Adrenal gland (tissue), 12 donors: ENCODE measurements around the gene SELPLG. TPM values are rescaled to one million over a fixed set of nuclear protein-coding genes. Genes with fewer than 3 reads are reported as not detected.

ENCODE experiments used
- DNase-seq, 7 donors: peaks; one replicate each; pipeline ENCODE4 v3.0.0-alpha.2; 2019 to 2020
- H3K27ac ChIP-seq, 5 donors: fragments of 200-600 bp; sonication (generic) in 4 of 5; 1 replicate in 3 of 5; 2 replicates in 2 of 5; pipeline versions ENCODE4 v1.5.1 to v1.8.0; 2016 to 2020; ENCODE audit warnings: mild to moderate bottlenecking in 1 of 5
- H3K27me3 ChIP-seq: fragments of 200-600 bp; 2 replicates; pipeline ENCODE4 v1.8.0; 2021
- H3K36me3 ChIP-seq, 2 donors: fragments of 200-600 bp; replicated peaks in 1 of 2; 1 replicate in 1 of 2; 2 replicates in 1 of 2; pipeline versions ENCODE4 v1.5.1 to v1.8.0; 2018 to 2022
- H3K4me1 ChIP-seq, 2 donors: fragments of 200-600 bp; replicated peaks in 1 of 2; 1 replicate in 1 of 2; 2 replicates in 1 of 2; pipeline versions ENCODE4 v1.5.1 to v1.8.0; 2018 to 2021
- H3K4me3 ChIP-seq, 4 donors: fragments of 200-600 bp; sonication (generic) in 3 of 4; one replicate each; pipeline ENCODE4 v1.5.1; 2016 to 2018
- H3K9me3 ChIP-seq, 3 donors: fragments of 200-600 bp; sonication (generic) in 1 of 3; replicated peaks in 1 of 3; 1 replicate in 2 of 3; 2 replicates in 1 of 3; pipeline versions ENCODE4 v1.5.1 to v1.8.0; 2016 to 2021
- POLR2A ChIP-seq, 2 donors: fragments of 450-650 bp; IDR thresholded peaks; one replicate each; pipeline ENCODE4 v1.6.1; 2017; ENCODE audit warnings: antibody characterized with exemption in 2 of 2, mild to moderate bottlenecking in 2 of 2, moderate library complexity in 1 of 2
- WGBS, 4 donors: extraction: QIAGEN DNeasy Blood & Tissue Kit in 2 of 4; methylation state at CpG; one replicate each; pipeline versions ENCODE4 v1.1.5 to v1.1.7; 2013 to 2017; 5-methylcytosine and 5-hydroxymethylcytosine counted together
- intact Hi-C, 2 donors: fragments of 100-400 bp; cut with DNase I; formaldehyde crosslinking; loops; one replicate each; pipeline versions ENCODE4 v1.14.1 to v1.15.0; 2022 to 2023
- polyA plus RNA-seq, 3 donors: library from polyadenylated mRNA; stranded (reverse); fragments of 200-250 nt in 2 of 3; fragments of 350-450 nt in 1 of 3; fragmentation: Illumina TruSeq in 1 of 3; extraction: RNeasy Lipid Tissue Mini Kit (QIAGEN cat#74804) in 1 of 3; gene quantifications; one replicate each; pipeline ENCODE4 v1.2.3, GENCODE V29; 2013 to 2014
- total RNA-seq, 9 donors: library from RNA; depleted of rRNA in 4 of 9; stranded (reverse); fragments of >200 nt in 4 of 9; fragments of 120-200 nt in 1 of 9; fragmentation: NEBNext Ultra II Directional in 1 of 9; extraction: Animal tissue kit (Norgen Biotek cat#: 25700) in 1 of 9; gene quantifications; one replicate each; pipeline versions ENCODE4 v1.1.0 to v1.2.4, GENCODE V29; 2013 to 2023
- TF ChIP-seq, protein P1 (sequence below), 6 experiments: fragments of 450-650 bp in 4 of 6; fragments of 200-600 bp in 2 of 6; sonication (generic) in 1 of 6; IDR thresholded peaks; 1 replicate in 5 of 6; 2 replicates in 1 of 6; pipeline versions ENCODE4 v1.5.1 to v1.8.0; 2016 to 2021; ENCODE audit warnings: antibody characterized with exemption in 6 of 6, mild to moderate bottlenecking in 2 of 6, moderate library complexity in 1 of 6
- donor health status: healthy with polysubstance abuse.
- donor health status: Bipolar disorder and iron deficiency.
- donor health status: DM: yes; HTN: yes; CAD: no.
- donor health status: DM: no; HTN: no; CAD: no.
- donor health status: DM: no; HTN: no; CAD: no.
- donor health status: DM: yes; HTN: yes; CAD: no.

SELPLG gene
- total and polyA plus RNA-seq, 12 donors, result 1.5 to 46.1 (median 14.3) TPM

DNA sequence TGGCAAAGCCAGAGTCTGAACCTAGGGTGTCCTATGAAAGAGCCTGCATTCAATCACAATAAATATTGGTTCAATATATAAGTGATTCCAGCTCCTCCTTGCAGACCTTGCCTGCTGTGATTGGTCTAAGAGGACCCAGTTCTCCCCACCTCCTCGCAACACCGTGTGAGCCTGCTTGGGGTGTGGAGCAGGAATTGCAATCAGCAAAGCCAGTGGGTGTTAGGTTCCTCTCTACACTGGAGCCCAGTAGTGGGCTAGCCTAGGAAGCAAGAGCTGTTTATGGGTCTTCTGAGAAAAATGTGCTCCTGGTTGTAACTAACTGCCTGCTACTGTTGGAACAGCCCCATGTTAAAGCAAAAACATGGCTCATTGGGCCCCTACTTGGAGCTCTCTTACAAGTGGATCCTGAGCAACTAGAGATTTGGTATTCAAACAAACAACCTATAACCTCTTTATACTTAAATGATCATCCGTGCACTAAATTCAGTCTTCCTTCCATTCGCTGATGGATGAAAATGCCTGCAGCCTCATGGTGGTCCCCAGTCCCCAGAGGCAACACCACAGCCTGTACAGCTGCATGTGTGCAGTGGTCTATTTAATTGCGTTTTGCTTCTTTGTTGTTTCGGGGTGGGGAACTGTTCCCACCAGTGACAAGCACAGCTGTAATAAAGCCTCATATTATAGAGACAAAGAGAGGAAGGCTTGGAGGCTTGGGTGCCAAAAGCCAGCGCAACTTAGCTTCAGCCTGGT lies 3.7 kb upstream of the SELPLG start:
- H3K27ac ChIP-seq, result no peak overlapping the region
- no peak for DNase-seq
- H3K27me3 ChIP-seq, result no peaks in the 10 kb centered on the region
- TF ChIP-seq POLR2A (IDR thresholded peaks at IDR 0.05), result no peak
- TF ChIP-seq, protein P1, sequence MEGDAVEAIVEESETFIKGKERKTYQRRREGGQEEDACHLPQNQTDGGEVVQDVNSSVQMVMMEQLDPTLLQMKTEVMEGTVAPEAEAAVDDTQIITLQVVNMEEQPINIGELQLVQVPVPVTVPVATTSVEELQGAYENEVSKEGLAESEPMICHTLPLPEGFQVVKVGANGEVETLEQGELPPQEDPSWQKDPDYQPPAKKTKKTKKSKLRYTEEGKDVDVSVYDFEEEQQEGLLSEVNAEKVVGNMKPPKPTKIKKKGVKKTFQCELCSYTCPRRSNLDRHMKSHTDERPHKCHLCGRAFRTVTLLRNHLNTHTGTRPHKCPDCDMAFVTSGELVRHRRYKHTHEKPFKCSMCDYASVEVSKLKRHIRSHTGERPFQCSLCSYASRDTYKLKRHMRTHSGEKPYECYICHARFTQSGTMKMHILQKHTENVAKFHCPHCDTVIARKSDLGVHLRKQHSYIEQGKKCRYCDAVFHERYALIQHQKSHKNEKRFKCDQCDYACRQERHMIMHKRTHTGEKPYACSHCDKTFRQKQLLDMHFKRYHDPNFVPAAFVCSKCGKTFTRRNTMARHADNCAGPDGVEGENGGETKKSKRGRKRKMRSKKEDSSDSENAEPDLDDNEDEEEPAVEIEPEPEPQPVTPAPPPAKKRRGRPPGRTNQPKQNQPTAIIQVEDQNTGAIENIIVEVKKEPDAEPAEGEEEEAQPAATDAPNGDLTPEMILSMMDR (IDR thresholded peaks at IDR 0.05), result no peak
- H3K4me3 ChIP-seq, result no peak overlapping the region
- intact Hi-C loops, result no loop called here
- H3K4me1 ChIP-seq, result peaks cover 0 to 31% of the 10 kb centered on the region in 2 donors
- no peaks in the 10 kb centered on the region for H3K9me3 ChIP-seq
- 69 to 74% (median 73%) methylated on average over 5 to 7 of the region's 7 CpGs for WGBS, 4 donors
- no peaks in the 10 kb centered on the region for H3K36me3 ChIP-seq

DNA sequence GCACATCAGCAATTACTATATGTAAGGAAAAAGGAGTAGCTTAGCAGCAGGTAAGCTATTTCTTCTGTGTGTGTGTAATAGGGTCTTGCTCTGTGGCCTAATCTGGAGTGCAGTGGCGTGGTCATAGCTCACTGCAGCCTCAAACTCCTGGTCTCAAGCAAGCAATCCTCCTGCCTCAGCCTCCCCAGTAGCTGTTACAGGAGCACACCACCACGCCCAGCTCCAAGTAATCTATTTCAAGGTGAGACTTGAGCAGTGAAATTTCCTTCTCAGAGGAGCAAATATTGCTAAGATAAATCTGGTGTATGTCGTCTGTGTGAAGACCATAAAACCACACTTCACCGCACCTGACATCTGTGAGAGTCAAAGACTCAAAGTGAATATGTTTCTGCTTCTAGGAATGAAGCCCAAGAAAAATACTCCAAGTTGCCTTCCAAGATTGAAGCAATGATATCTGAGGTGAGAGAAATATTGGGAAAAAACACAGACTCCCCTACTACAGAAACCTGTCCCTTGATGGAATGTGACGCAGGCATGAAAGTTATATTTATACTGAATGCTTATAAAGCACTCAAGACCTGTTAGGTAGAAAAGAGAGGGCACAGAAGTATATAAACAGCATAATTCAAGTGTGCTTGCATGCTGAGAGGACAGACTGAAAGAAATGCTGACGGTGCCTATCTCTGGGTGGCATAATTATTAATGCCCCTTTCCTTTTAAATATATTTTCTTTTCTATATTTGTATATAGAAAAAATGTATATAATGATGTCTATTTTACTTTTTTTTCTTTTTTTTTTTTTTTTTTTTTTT lies 2.5 kb upstream of the SELPLG start:
- no peaks in the 10 kb centered on the region for H3K9me3 ChIP-seq
- no peak for DNase-seq
- intact Hi-C loops, result no loop called here
- no peak overlapping the region for H3K4me3 ChIP-seq
- no peak overlapping the region for H3K27ac ChIP-seq
- WGBS, 4 donors, result 73 to 82% (median 78%) methylated on average over 6 of the region's 6 CpGs
- H3K36me3 ChIP-seq, result no peaks in the 10 kb centered on the region
- no peaks in the 10 kb centered on the region for H3K27me3 ChIP-seq
- peaks cover 0 to 25% of the 10 kb centered on the region in 2 donors for H3K4me1 ChIP-seq
- TF ChIP-seq, protein P1 (IDR thresholded peaks at IDR 0.05), result no peak
- TF ChIP-seq POLR2A (IDR thresholded peaks at IDR 0.05), result no peak

DNA sequence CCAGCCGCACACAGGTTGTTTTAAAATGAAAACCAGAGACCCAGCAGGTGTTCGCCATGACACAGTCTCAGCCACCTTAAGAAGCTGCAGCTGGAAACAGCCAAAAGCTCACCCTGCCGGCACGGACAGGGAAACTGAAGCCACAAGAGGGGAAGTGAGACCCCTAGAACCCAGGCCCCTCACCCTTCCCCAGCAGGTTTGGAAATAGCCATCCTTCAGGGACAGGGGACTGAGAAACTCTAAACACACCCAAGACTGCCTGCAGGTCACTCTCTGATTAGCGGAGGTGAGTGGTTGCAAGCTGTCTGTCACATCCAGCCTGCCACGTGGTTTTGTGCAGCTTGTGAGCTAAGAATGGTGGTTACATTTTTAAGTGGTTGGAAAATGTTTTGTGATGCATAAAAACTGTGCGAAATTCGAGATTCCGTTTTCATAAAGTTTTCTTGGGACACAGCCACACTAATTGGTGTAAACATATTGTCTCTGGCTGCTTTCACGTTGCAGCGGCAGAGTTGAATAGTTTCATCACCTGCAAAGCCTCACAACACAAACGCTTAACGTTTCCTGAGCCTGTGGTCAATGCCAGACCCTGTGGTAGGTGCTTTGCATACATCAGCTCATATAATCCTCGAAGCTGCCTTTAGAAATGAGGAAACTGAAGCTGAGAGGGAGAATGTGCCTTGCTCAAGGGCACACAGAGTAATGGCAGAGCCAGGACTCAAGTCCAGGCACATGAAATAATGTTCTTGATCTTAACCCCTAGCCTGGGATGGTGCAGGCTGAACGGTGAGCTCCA lies 1.7 kb upstream of the SELPLG start:
- TF ChIP-seq, protein P1 (IDR thresholded peaks at IDR 0.05), result no peak
- no peak for TF ChIP-seq POLR2A (IDR thresholded peaks at IDR 0.05)
- H3K4me1 ChIP-seq, result peaks cover 0 to 26% of the 10 kb centered on the region in 2 donors
- intact Hi-C loops, result no loop called here
- no peak for DNase-seq
- 40 to 52% (median 49%) methylated on average over 12 to 15 of the region's 15 CpGs for WGBS, 4 donors
- H3K4me3 ChIP-seq, result no peak overlapping the region
- H3K27me3 ChIP-seq, result no peaks in the 10 kb centered on the region
- H3K36me3 ChIP-seq, result no peaks in the 10 kb centered on the region
- H3K27ac ChIP-seq, result peak overlapping the region in 1 of 5 donors; percentile 15
- H3K9me3 ChIP-seq, result no peaks in the 10 kb centered on the region

DNA sequence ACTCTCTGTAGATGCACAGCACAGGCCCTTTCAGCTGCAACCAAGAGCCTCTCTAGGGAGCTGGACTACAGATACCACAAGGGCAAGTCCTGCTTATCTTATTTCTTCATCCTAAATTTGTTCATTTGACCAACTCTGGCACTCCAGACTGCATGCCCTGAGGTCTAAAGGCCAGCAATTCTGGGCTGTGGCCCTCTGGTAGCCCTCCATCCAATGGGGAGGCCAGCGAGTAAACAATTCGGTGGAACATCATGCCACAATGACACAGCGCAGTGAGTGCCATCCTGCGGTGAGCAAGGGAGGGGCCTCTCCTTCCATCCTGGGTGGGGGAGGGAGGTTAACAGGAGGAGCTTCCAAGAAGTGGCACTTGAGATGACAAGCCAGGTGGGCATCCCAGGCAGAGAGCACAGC lies 652 bp upstream of the SELPLG start:
- DNase-seq, result no peak
- TF ChIP-seq POLR2A (IDR thresholded peaks at IDR 0.05), result no peak
- TF ChIP-seq, protein P1 (IDR thresholded peaks at IDR 0.05), result no peak
- H3K36me3 ChIP-seq, result no peaks in the 10 kb centered on the region
- peak overlapping the region in 2 of 5 donors; percentile 24 to 57 for H3K27ac ChIP-seq
- intact Hi-C loops, result no loop called here
- no peaks in the 10 kb centered on the region for H3K27me3 ChIP-seq
- WGBS, 4 donors, result 47 to 66% (median 60%) methylated on average over 4 of the region's 4 CpGs
- peaks cover 0 to 36% of the 10 kb centered on the region in 2 donors for H3K4me1 ChIP-seq
- no peaks in the 10 kb centered on the region for H3K9me3 ChIP-seq
- H3K4me3 ChIP-seq, result no peak overlapping the region
